ENCODE results near the gene CCDC33. TPM values are rescaled to one million over a fixed set of nuclear protein-coding genes. Genes with fewer than 3 reads are reported as not detected.

CCDC33 gene
- total RNA-seq, 4 donors from 2014 or later = not detected

DNA sequence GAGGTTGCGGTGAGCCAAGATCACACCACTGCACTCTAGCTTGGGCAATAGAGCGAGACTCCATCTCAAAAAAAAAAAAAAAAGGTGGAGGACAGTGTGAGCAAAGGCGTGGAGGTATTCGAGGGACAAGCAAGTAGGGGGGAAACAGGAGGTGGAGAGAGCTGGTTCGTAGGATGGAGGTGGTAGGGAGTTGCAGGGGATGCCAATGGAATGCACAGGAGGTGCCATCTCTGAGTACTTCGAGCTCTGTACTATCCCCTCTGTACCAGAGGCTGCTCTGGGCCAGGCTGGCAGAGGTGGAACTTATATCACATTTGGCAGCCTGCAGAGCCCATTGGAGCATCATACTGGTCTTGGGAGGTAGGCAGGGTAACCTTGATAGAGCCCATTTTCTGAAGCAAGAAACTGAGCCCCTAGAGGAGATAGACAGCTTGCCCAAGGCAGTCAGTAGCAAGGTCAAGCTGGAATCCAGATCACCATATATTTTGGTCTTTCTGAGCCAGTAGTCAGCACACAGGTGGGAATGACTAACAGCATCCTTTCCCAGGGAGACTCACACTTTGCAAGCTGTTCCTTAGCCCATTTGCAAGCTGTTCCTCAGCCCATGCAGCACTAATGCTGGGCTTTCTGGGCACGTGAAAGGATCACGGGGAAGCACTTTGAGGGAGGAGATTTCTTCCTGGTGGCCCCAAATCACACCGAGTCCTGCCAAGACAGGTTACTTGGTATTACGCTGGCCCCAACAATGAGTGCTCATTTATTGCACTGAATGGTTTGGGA lies 9.2 kb upstream of the CCDC33 start:
- peaks cover 0 to 76% (median 0%) of the 10 kb centered on the region in 4 donors for H3K27me3 ChIP-seq
- intact Hi-C loops (cut with DNase I) = no loop called here
- H3K36me3 ChIP-seq = no peaks in the 10 kb centered on the region
- H3K4me3 ChIP-seq = no peak overlapping the region
- no peak overlapping the region for H3K27ac ChIP-seq (replicated peaks in 1 of 4)
- H3K4me1 ChIP-seq = peaks cover 9 to 15% (median 12%) of the 10 kb centered on the region in 4 donors
- no peaks in the 10 kb centered on the region for H3K9me3 ChIP-seq
- TF ChIP-seq, protein P1, sequence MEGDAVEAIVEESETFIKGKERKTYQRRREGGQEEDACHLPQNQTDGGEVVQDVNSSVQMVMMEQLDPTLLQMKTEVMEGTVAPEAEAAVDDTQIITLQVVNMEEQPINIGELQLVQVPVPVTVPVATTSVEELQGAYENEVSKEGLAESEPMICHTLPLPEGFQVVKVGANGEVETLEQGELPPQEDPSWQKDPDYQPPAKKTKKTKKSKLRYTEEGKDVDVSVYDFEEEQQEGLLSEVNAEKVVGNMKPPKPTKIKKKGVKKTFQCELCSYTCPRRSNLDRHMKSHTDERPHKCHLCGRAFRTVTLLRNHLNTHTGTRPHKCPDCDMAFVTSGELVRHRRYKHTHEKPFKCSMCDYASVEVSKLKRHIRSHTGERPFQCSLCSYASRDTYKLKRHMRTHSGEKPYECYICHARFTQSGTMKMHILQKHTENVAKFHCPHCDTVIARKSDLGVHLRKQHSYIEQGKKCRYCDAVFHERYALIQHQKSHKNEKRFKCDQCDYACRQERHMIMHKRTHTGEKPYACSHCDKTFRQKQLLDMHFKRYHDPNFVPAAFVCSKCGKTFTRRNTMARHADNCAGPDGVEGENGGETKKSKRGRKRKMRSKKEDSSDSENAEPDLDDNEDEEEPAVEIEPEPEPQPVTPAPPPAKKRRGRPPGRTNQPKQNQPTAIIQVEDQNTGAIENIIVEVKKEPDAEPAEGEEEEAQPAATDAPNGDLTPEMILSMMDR (IDR thresholded peaks at IDR 0.05) = no peak
- TF ChIP-seq EP300 (IDR thresholded peaks at IDR 0.05) = no peak
- no peak for TF ChIP-seq POLR2AphosphoS5 (IDR thresholded peaks at IDR 0.05)
- TF ChIP-seq POLR2A (IDR thresholded peaks at IDR 0.05; ENCODE audit: low read depth) = no peak
- DNase-seq (ENCODE audit: extremely low spot score) = no peak
- WGBS = 91% methylated on average over 9 of the region's 10 CpGs

DNA sequence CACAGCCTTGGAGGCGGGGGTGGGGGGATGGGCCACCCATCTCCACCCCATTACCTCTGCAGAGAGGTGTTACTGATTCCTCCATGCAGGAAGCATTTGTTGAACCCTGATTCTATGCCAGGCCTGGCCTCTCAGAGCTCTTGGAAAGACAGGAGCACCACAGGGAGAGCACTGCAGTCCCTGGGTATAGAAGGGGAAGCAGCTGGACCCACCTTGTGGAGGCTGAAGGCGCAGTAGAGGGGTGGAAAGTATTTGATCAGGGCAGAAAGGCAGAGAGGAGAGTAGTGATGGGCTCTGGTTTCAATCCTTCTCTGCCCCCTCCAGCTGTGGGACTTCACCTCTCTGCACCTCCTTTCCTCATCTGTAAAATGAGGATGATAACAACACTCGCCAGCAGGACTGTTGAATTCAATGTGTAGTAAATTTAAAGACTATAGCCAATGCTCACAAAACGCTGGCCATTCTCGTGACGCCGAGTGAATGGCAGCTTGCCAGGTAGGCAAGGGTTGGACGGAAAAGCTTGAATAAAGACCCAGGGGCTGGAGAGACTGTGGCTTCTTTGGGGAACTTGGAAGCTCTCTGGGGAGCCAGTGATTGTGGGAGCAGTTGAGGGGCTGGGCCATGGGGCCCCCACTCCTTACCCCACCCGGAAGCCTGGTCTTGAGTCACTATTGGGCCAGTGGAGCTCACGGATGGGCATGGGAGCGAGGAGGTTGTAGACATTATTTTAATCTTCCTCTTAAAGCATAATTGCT lies 8.0 kb upstream of the CCDC33 start:
- no peak for TF ChIP-seq POLR2AphosphoS5 (IDR thresholded peaks at IDR 0.05)
- TF ChIP-seq POLR2A (IDR thresholded peaks at IDR 0.05; ENCODE audit: low read depth) = no peak
- 49% methylated on average over 11 of the region's 11 CpGs for WGBS

DNA sequence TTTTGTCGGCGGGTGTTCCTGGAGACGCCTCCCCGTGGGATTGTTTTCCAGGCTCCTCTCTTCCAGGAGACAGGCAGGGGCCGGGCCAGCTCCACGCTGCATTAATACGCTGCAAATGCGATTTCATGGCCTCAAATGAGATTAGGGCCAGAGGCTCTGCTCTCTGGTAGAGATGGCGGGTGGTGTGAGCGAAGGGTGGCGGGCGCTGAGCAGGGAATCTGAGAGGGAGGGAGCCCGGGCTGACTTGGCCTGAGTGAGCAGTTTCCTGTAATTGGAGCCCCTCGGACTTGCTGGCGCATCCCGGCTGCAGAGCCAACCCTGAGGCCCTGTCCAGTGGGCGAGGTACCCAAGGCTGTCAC lies 7.4 kb upstream of the CCDC33 start:
- intact Hi-C loops (cut with DNase I) = no loop called here
- Histone ChIP-seq H3K36me3 (no peaks in the 10 kb centered on the region), H3K4me1 (peaks cover 9 to 15% (median 12%) of the 10 kb centered on the region in 4 donors), H3K4me3 (peak overlapping the region in 1 of 4 donors; percentile 0), H3K27me3 (peaks cover 0 to 62% (median 0%) of the 10 kb centered on the region in 4 donors), H3K9me3 (no peaks in the 10 kb centered on the region), H3K27ac (replicated peaks in 1 of 4) (no peak overlapping the region)
- DNase-seq (ENCODE audit: extremely low spot score) = no peak
- no peak for TF ChIP-seq POLR2AphosphoS5 (IDR thresholded peaks at IDR 0.05)
- TF ChIP-seq EP300 (IDR thresholded peaks at IDR 0.05) = no peak
- no peak for TF ChIP-seq POLR2A (IDR thresholded peaks at IDR 0.05; ENCODE audit: low read depth)
- TF ChIP-seq, protein P1 (IDR thresholded peaks at IDR 0.05) = no peak
- 36% methylated on average over 17 of the region's 17 CpGs for WGBS

More for the DNA sequence above, 8.0 kb upstream of the CCDC33 start:
- Histone ChIP-seq H3K4me1 (peaks cover 9 to 15% (median 12%) of the 10 kb centered on the region in 4 donors), H3K27ac (replicated peaks in 1 of 4) (no peak overlapping the region), H3K27me3 (peaks cover 0 to 65% (median 0%) of the 10 kb centered on the region in 4 donors), H3K4me3 (peak overlapping the region in 1 of 4 donors; percentile 0), H3K9me3 (no peaks in the 10 kb centered on the region), H3K36me3 (no peaks in the 10 kb centered on the region)
- intact Hi-C loops (cut with DNase I) = no loop called here
- DNase-seq (ENCODE audit: extremely low spot score) = no peak

DNA sequence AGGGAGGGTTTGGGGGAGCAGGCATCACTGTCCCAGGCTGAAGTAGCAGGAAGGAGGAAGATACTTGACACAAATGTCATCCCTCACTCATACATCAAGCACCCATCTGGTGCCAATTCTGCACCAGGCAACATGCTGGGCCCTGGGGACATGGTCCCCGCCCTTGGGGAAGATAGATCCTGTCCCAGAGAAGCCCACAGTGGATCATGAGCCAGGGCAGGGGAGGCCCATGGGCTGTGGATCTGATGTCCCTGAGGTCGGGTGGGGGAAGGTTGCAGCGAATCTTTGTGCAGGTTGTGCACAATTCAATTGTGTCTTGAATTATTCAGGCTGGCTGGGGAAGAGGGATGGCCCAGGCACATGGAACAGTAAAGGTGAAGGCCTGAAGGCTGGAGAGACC lies 6.4 kb upstream of the CCDC33 start:
- no peak overlapping the region for H3K27ac ChIP-seq (replicated peaks in 1 of 4)
- no peaks in the 10 kb centered on the region for H3K9me3 ChIP-seq
- no peak for DNase-seq (ENCODE audit: extremely low spot score)
- TF ChIP-seq POLR2A (IDR thresholded peaks at IDR 0.05; ENCODE audit: low read depth) (no peak), POLR2AphosphoS5 (IDR thresholded peaks at IDR 0.05) (no peak), EP300 (IDR thresholded peaks at IDR 0.05) (no peak)
- TF ChIP-seq, protein P1 (IDR thresholded peaks at IDR 0.05) = no peak
- WGBS = 69% methylated on average over 2 of the region's 3 CpGs
- H3K27me3 ChIP-seq = peaks cover 0 to 54% (median 0%) of the 10 kb centered on the region in 4 donors
- H3K4me1 ChIP-seq = peaks cover 9 to 15% (median 12%) of the 10 kb centered on the region in 4 donors
- no peaks in the 10 kb centered on the region for H3K36me3 ChIP-seq
- intact Hi-C loops (cut with DNase I) = no loop called here
- H3K4me3 ChIP-seq = no peak overlapping the region

DNA sequence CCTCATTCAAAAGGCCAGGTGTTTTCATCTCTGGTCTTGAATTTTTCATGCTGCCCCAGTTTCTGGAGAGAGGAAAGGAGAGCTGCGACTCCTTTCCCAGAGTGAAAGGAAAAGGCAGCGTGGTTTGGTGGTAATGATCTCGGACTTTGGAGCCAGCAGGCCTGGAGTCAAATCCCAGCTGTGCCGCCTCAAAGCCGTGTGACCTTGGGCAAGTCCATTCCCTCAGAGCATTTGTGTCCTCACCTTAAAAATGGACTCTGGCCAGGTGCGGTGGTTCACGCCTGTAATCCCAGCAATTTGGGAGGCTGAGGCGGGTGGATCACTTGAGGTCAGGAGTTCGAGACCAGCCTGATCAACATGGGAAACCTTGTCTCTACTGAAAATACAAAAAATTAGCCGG lies 4.7 kb upstream of the CCDC33 start:
- Histone ChIP-seq H3K4me3 (no peak overlapping the region), H3K27ac (replicated peaks in 1 of 4) (no peak overlapping the region), H3K9me3 (no peaks in the 10 kb centered on the region), H3K36me3 (no peaks in the 10 kb centered on the region), H3K27me3 (peaks cover 0 to 45% (median 0%) of the 10 kb centered on the region in 4 donors), H3K4me1 (peaks cover 9 to 15% (median 12%) of the 10 kb centered on the region in 4 donors)
- no peak for DNase-seq (ENCODE audit: extremely low spot score)
- WGBS = 92% methylated on average over 10 of the region's 10 CpGs
- TF ChIP-seq EP300 (IDR thresholded peaks at IDR 0.05) (no peak), POLR2AphosphoS5 (IDR thresholded peaks at IDR 0.05) (no peak), POLR2A (IDR thresholded peaks at IDR 0.05; ENCODE audit: low read depth) (no peak)
- TF ChIP-seq, protein P1 (IDR thresholded peaks at IDR 0.05) = no peak
- intact Hi-C loops (cut with DNase I) = no loop called here
